ENCODE data around the gene EXO1. TPM values are rescaled to one million over a fixed set of nuclear protein-coding genes. Genes with fewer than 3 reads are reported as not detected.

Gene EXO1
- total RNA-seq, 1 experiment from 2014 or later: 36.5 TPM

- TF ChIP-seq, protein P1, sequence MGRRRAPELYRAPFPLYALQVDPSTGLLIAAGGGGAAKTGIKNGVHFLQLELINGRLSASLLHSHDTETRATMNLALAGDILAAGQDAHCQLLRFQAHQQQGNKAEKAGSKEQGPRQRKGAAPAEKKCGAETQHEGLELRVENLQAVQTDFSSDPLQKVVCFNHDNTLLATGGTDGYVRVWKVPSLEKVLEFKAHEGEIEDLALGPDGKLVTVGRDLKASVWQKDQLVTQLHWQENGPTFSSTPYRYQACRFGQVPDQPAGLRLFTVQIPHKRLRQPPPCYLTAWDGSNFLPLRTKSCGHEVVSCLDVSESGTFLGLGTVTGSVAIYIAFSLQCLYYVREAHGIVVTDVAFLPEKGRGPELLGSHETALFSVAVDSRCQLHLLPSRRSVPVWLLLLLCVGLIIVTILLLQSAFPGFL (CRISPR knock-in tag; IDR thresholded peaks at IDR 0.05; ENCODE audit: borderline replicate concordance): no peak
These were observed 10.1 kb upstream of the EXO1 start (continued) for GRCh38 chr1:241837901-241838300.

GRCh38 chr1:241838897-241839296, 9.1 kb upstream of the EXO1 start:
- CTCF ChIA-PET: interaction anchor here (2.1 kb wide), 1 partner anchor 228 kb away, joined by 6 read pairs; no protein-coding TSS in a partner anchor
- Mint-ChIP-seq H3K27me3 (ENCODE audit: low read depth) (no peaks in the 10 kb centered on the region; the same call in 1 of the 2 replicates), H3K36me3 (no peaks in the 10 kb centered on the region), H3K9me3 (no peaks in the 10 kb centered on the region), H3K4me3 (no peak overlapping the region), H3K27ac (no peak overlapping the region), H3K4me1 (no peaks in the 10 kb centered on the region)
- ATAC-seq (no peak), DNase-seq (ENCODE audit: low spot score) (no peak)
- POLR2A ChIA-PET: no interaction called here
- TF ChIP-seq, protein P2, sequence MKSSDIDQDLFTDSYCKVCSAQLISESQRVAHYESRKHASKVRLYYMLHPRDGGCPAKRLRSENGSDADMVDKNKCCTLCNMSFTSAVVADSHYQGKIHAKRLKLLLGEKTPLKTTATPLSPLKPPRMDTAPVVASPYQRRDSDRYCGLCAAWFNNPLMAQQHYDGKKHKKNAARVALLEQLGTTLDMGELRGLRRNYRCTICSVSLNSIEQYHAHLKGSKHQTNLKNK (CRISPR knock-in tag; IDR thresholded peaks at IDR 0.05): no peak
- TF ChIP-seq ZNF396 (CRISPR knock-in tag; IDR thresholded peaks at IDR 0.05; ENCODE audit: borderline replicate concordance) (no peak), ZNF281 (CRISPR knock-in tag; IDR thresholded peaks at IDR 0.05) (no peak), ERG (CRISPR knock-in tag; IDR thresholded peaks at IDR 0.05) (no peak), PRRX2 (CRISPR knock-in tag; IDR thresholded peaks at IDR 0.05) (no peak), HMGA2 (CRISPR knock-in tag; IDR thresholded peaks at IDR 0.05) (no peak), JAZF1 (CRISPR knock-in tag; IDR thresholded peaks at IDR 0.05) (no peak), TEAD1 (CRISPR knock-in tag; IDR thresholded peaks at IDR 0.05) (no peak)
- TF ChIP-seq, protein P3, sequence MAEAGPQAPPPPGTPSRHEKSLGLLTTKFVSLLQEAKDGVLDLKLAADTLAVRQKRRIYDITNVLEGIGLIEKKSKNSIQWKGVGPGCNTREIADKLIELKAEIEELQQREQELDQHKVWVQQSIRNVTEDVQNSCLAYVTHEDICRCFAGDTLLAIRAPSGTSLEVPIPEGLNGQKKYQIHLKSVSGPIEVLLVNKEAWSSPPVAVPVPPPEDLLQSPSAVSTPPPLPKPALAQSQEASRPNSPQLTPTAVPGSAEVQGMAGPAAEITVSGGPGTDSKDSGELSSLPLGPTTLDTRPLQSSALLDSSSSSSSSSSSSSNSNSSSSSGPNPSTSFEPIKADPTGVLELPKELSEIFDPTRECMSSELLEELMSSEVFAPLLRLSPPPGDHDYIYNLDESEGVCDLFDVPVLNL (CRISPR knock-in tag; IDR thresholded peaks at IDR 0.05; ENCODE audit: borderline replicate concordance, low read depth): no peak

DNA sequence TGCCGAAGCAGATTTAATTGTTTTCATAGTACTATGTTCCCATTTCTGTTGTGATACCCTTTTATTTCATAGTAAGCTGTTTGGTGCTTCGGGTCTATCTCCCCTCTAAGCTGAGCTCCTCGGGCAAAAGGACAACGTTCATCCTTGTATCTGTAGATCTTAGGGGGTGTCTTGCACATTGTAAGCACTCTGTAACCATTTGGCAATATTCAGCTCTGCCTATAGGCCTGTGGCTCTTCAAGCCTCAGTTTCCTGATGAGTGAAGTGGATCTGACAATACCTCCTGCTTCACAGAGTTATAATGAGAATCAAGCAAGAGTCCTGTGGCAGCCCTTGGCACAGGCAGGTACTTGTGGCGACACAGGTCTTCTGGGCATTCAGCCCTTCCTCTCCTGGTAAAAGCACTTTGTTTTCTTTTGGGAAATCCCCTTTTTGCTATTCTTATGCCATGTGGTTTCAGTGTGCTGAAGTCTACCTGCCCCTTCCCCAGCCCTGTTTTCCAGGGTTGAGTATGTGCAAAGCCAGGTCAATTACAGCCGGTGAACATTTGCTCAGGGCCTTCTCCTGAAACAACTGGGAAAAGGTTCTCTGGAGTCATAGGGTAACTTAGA, 8.5 kb upstream of the EXO1 start:
- no peaks in the 10 kb centered on the region for H3K4me1 Mint-ChIP-seq
- ChIA-PET CTCF (interaction anchor here (2.1 kb wide), 1 partner anchor 229 kb away, joined by 6 read pairs; no protein-coding TSS in a partner anchor), POLR2A (no interaction called here)
- no peaks in the 10 kb centered on the region; the same call in 1 of the 2 replicates for H3K27me3 Mint-ChIP-seq (ENCODE audit: low read depth)
- no peak overlapping the region for H3K27ac Mint-ChIP-seq
- no peak overlapping the region for H3K4me3 Mint-ChIP-seq
- ATAC-seq (no peak), DNase-seq (ENCODE audit: low spot score) (no peak)
- H3K9me3 Mint-ChIP-seq: no peaks in the 10 kb centered on the region
- no peaks in the 10 kb centered on the region for H3K36me3 Mint-ChIP-seq
- TF ChIP-seq OVOL2 (CRISPR knock-in tag; IDR thresholded peaks at IDR 0.05; ENCODE audit: borderline replicate concordance) (no peak), ZNF416 (CRISPR knock-in tag; IDR thresholded peaks at IDR 0.05) (no peak), TEAD4 (CRISPR knock-in tag; IDR thresholded peaks at IDR 0.05) (no peak), ZNF281 (CRISPR knock-in tag; IDR thresholded peaks at IDR 0.05) (no peak), CDX4 (CRISPR knock-in tag; IDR thresholded peaks at IDR 0.05; ENCODE audit: borderline replicate concordance) (no peak), TEAD1 (CRISPR knock-in tag; IDR thresholded peaks at IDR 0.05) (no peak)
- TF ChIP-seq, protein P4, sequence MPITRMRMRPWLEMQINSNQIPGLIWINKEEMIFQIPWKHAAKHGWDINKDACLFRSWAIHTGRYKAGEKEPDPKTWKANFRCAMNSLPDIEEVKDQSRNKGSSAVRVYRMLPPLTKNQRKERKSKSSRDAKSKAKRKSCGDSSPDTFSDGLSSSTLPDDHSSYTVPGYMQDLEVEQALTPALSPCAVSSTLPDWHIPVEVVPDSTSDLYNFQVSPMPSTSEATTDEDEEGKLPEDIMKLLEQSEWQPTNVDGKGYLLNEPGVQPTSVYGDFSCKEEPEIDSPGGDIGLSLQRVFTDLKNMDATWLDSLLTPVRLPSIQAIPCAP (CRISPR knock-in tag; IDR thresholded peaks at IDR 0.05): no peak
- TF ChIP-seq, protein P5, sequence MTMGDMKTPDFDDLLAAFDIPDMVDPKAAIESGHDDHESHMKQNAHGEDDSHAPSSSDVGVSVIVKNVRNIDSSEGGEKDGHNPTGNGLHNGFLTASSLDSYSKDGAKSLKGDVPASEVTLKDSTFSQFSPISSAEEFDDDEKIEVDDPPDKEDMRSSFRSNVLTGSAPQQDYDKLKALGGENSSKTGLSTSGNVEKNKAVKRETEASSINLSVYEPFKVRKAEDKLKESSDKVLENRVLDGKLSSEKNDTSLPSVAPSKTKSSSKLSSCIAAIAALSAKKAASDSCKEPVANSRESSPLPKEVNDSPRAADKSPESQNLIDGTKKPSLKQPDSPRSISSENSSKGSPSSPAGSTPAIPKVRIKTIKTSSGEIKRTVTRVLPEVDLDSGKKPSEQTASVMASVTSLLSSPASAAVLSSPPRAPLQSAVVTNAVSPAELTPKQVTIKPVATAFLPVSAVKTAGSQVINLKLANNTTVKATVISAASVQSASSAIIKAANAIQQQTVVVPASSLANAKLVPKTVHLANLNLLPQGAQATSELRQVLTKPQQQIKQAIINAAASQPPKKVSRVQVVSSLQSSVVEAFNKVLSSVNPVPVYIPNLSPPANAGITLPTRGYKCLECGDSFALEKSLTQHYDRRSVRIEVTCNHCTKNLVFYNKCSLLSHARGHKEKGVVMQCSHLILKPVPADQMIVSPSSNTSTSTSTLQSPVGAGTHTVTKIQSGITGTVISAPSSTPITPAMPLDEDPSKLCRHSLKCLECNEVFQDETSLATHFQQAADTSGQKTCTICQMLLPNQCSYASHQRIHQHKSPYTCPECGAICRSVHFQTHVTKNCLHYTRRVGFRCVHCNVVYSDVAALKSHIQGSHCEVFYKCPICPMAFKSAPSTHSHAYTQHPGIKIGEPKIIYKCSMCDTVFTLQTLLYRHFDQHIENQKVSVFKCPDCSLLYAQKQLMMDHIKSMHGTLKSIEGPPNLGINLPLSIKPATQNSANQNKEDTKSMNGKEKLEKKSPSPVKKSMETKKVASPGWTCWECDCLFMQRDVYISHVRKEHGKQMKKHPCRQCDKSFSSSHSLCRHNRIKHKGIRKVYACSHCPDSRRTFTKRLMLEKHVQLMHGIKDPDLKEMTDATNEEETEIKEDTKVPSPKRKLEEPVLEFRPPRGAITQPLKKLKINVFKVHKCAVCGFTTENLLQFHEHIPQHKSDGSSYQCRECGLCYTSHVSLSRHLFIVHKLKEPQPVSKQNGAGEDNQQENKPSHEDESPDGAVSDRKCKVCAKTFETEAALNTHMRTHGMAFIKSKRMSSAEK (CRISPR knock-in tag; IDR thresholded peaks at IDR 0.05; ENCODE audit: borderline replicate concordance): no peak
